ACC112 (cell line): ENCODE results near the gene POLR1C.
"Not testable (repeated sequence)": the region's sequence is repeated elsewhere in the genome, so short reads cannot be mapped to it uniquely, and the experiment has no call there.

Experiments
- H2AFZ ChIP-seq: fragments of 200-600 bp; sonication (generic); one replicate; pipeline ENCODE4 v1.6.0; 2017; ENCODE audit warnings: antibody characterized with exemption, low read length; ENCODE audit not compliant: unreplicated experiment
- H3K27ac ChIP-seq: fragments of 200-600 bp; sonication (generic); 2 replicates; pipeline ENCODE4 v1.5.1; 2014; ENCODE audit warnings: low read depth, mild to moderate bottlenecking, antibody characterized with exemption, low read length, moderate library complexity
- H3K27me3 ChIP-seq: fragments of 200-600 bp; sonication (generic); 2 replicates; pipeline ENCODE4 v1.6.1; 2014; ENCODE audit warnings: mild to moderate bottlenecking, antibody characterized with exemption, low read length, moderate library complexity, mixed read lengths; ENCODE audit not compliant: insufficient read depth
- H3K36me3 ChIP-seq: fragments of 200-600 bp; sonication (generic); 2 replicates; pipeline ENCODE4 v1.6.1; 2016; ENCODE audit warnings: mild to moderate bottlenecking, antibody characterized with exemption, low read length, moderate library complexity, mixed read lengths; ENCODE audit not compliant: insufficient read depth
- H3K4me1 ChIP-seq: fragments of 200-600 bp; sonication (generic); one replicate; pipeline ENCODE4 v1.6.1; 2016; ENCODE audit warnings: low read length, mixed read lengths; ENCODE audit not compliant: insufficient read depth, unreplicated experiment, control insufficient read depth
- H3K4me3 ChIP-seq: fragments of 200-600 bp; sonication (generic); 2 replicates; pipeline ENCODE4 v1.5.1; 2014; ENCODE audit warnings: mild to moderate bottlenecking, low read depth, low read length
- H3K79me2 ChIP-seq: fragments of 200-600 bp; sonication (generic); one replicate; pipeline ENCODE4 v1.6.0; 2016; ENCODE audit warnings: low read length; ENCODE audit not compliant: control insufficient read depth, unreplicated experiment, insufficient read depth

The POLR1C gene

GRCh38 chr6:43493230-43493629 is 23.7 kb upstream of the POLR1C start:
- no peak overlapping the region for H3K4me3 ChIP-seq
- H3K36me3 ChIP-seq, result peaks cover 3% of the 10 kb centered on the region
- H3K79me2 ChIP-seq, result peaks cover 30% of the 10 kb centered on the region
- H2AFZ ChIP-seq, result no peak overlapping the region
- H3K27me3 ChIP-seq, result no peaks in the 10 kb centered on the region
- no peak overlapping the region for H3K27ac ChIP-seq
- H3K4me1 ChIP-seq, result peaks cover 81% of the 10 kb centered on the region

DNA sequence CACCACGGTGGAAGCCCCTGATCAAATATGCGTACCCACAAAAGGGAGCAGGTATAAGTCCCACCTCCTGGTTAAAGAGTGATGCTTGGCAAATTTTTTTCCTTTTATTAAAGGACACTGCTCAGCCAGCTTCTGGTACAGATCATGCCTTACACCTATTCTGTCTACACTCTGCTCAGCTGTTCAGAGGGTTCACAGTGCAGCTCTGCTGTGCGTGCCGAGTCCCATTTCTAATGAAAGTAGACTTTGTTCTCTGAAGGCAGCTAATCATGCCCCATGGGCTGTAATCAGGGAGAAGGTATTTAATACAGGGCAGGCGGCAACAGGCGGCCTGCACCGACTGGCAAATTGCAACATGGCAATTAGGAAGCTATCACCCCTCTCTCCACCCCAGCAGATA is 23.1 kb upstream of the POLR1C start:
- H3K79me2 ChIP-seq, result peaks cover 29% of the 10 kb centered on the region
- H3K4me3 ChIP-seq, result no peak overlapping the region
- peaks cover 75% of the 10 kb centered on the region for H3K4me1 ChIP-seq
- H3K36me3 ChIP-seq, result peaks cover 8% of the 10 kb centered on the region
- no peaks in the 10 kb centered on the region for H3K27me3 ChIP-seq
- no peak overlapping the region for H3K27ac ChIP-seq
- no peak overlapping the region for H2AFZ ChIP-seq

DNA sequence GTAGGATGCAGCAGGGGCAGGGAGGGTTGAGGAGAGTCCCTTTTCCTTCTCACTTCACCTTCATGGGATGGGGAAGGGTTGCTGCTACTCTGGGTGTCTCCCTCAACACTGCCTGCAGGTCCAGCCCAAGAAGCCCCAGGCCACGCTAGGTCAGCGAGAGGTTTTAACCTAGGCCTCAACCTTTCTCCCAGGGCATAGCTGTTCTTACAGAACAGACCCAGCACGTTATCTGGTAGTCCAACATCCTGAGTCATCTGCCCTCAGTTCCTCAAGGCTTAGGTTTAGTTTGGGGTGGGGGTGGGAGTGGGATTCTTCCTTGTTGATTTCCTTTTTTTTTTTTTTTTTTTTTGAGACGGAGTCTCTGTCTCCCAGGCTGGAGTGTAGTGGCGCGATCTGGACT is 22.6 kb upstream of the POLR1C start:
- H3K27ac ChIP-seq, result no peak overlapping the region
- H3K4me1 ChIP-seq, result peaks cover 70% of the 10 kb centered on the region
- peaks cover 8% of the 10 kb centered on the region for H3K36me3 ChIP-seq
- no peak overlapping the region for H2AFZ ChIP-seq
- H3K4me3 ChIP-seq, result no peak overlapping the region
- no peaks in the 10 kb centered on the region for H3K27me3 ChIP-seq
- H3K79me2 ChIP-seq, result peaks cover 29% of the 10 kb centered on the region

GRCh38 chr6:43494766-43495165 is 22.1 kb upstream of the POLR1C start:
- peaks cover 67% of the 10 kb centered on the region for H3K4me1 ChIP-seq
- H2AFZ ChIP-seq, result no peak overlapping the region
- H3K27ac ChIP-seq, result no peak overlapping the region
- H3K27me3 ChIP-seq, result no peaks in the 10 kb centered on the region
- H3K36me3 ChIP-seq, result peaks cover 8% of the 10 kb centered on the region
- no peak overlapping the region for H3K4me3 ChIP-seq
- peaks cover 28% of the 10 kb centered on the region for H3K79me2 ChIP-seq

GRCh38 chr6:43495409-43495941 is 21.4 kb upstream of the POLR1C start:
- Histone ChIP-seq H2AFZ (no peak overlapping the region), H3K4me1 (peaks cover 62% of the 10 kb centered on the region), H3K4me3 (no peak overlapping the region), H3K79me2 (peaks cover 22% of the 10 kb centered on the region), H3K36me3 (peaks cover 8% of the 10 kb centered on the region), H3K27ac (peak overlapping the region; percentile 19; the same call in 1 of the 2 replicates), H3K27me3 (no peaks in the 10 kb centered on the region)

- Histone ChIP-seq H3K4me1 (peaks cover 59% of the 10 kb centered on the region), H2AFZ (no peak overlapping the region), H3K27me3 (no peaks in the 10 kb centered on the region), H3K36me3 (peaks cover 8% of the 10 kb centered on the region), H3K79me2 (peaks cover 22% of the 10 kb centered on the region), H3K4me3 (peak overlapping the region; percentile 19; the same call in 1 of the 2 replicates), H3K27ac (peak overlapping the region; percentile 19)
Measured at GRCh38 chr6:43496370-43497128, 20.3 kb upstream of the POLR1C start.

DNA sequence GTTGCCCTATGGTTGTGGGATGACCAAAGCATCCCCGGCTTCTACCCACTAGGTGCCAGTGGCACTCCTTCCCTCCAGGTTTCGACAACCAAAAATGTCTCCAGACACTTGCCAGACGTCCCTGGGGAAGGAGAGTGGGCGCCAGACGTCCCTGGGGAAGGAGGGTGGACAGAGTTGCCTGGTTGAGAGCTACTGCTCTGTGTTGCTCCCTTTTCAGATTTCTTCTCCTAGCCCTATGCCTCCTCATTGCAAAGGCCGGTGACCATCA is 19.8 kb upstream of the POLR1C start:
- Histone ChIP-seq H3K27me3 (no peaks in the 10 kb centered on the region), H3K27ac (no peak overlapping the region), H2AFZ (no peak overlapping the region), H3K36me3 (peaks cover 8% of the 10 kb centered on the region), H3K4me3 (no peak overlapping the region), H3K4me1 (peaks cover 53% of the 10 kb centered on the region), H3K79me2 (peaks cover 22% of the 10 kb centered on the region)

DNA sequence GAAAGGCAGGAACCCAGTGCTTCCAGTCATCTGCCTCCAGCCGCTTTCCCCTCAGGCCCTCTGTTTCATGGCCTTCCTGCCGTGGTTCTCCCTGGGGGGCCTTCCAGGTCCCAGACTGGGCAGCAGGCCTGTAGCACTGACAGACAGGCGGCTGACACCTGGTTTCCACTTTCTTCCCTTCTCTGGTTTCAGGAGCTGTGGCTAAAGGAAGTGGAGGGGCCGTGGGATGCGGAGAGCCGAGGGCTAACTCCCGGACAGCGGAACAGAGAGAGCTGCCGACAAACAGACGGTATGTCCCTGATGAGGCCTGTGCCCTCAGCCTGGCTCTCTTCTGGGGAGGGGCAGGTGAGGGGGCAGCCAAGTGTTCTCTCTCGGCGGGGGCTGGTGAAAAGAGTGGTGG is 19.2 kb upstream of the POLR1C start:
- Histone ChIP-seq H3K36me3 (peaks cover 8% of the 10 kb centered on the region), H3K27ac (no peak overlapping the region), H2AFZ (no peak overlapping the region), H3K4me1 (peaks cover 47% of the 10 kb centered on the region), H3K79me2 (peaks cover 19% of the 10 kb centered on the region), H3K4me3 (no peak overlapping the region), H3K27me3 (no peaks in the 10 kb centered on the region)

DNA sequence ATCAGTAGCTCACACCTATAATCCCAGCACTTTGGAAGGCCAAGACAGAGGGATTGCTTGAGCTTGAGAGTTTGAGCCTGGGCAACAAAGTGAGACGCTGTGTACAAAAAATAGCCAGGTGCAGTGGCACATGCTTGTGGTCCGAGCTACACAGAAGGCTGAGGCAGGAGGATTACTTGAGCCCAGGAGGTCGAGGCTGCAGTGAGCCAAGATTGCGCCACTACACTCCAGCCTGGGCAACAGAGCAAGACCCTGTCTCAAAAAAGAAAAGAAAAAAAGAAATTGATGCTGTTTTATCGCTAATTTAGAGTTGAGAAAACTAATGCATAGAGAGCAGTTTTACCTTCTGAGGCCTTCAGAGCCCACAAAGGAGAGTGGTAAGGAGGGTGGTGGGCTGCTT is 18.6 kb upstream of the POLR1C start:
- H3K27ac ChIP-seq, H3K27me3 ChIP-seq, H2AFZ ChIP-seq, H3K4me3 ChIP-seq, H3K36me3 ChIP-seq: not testable (repeated sequence)
- H3K79me2 ChIP-seq, result peaks cover 13% of the 10 kb centered on the region
- H3K4me1 ChIP-seq, result peaks cover 41% of the 10 kb centered on the region

- Histone ChIP-seq H3K27me3 (no peaks in the 10 kb centered on the region), H3K4me3 (no peak overlapping the region), H3K27ac (no peak overlapping the region), H3K4me1 (peaks cover 32% of the 10 kb centered on the region), H3K36me3 (peaks cover 8% of the 10 kb centered on the region), H3K79me2 (peaks cover 6% of the 10 kb centered on the region), H2AFZ (no peak overlapping the region)
Measured at GRCh38 chr6:43499028-43499815, 17.7 kb upstream of the POLR1C start.

DNA sequence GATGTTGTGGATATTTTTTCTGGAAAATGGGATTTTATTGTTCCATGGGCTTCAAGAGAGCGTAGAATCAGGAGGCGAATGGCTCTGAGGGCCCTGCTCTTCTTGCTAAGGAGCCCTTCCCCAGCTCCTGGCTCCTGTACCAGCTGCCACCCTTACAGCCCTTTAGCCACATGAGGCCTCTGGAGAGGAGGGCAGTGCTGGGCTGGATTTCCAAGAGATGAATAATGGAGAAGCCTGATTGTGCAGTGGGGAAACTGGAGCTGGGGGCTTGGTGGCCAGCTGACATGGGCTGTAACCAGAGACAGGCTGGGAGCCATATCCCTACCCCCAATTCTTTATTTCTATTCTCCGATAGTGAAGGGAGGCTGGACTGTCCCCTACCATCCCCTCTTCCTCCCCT is 16.0 kb upstream of the POLR1C start:
- H2AFZ ChIP-seq, result no peak overlapping the region
- H3K27ac ChIP-seq, result no peak overlapping the region
- H3K36me3 ChIP-seq, result peaks cover 8% of the 10 kb centered on the region
- peaks cover 6% of the 10 kb centered on the region for H3K79me2 ChIP-seq
- no peak overlapping the region for H3K4me3 ChIP-seq
- H3K27me3 ChIP-seq, result no peaks in the 10 kb centered on the region
- peaks cover 15% of the 10 kb centered on the region for H3K4me1 ChIP-seq
